Liver (tissue), 9 donors: ENCODE data around the gene MYOZ2. TPM values are rescaled to one million over a fixed set of nuclear protein-coding genes. Genes with fewer than 3 reads are reported as not detected.

Experiments used
- DNase-seq: peaks from one replicate; pipeline ENCODE4 v3.0.0-alpha.2; 2017; ENCODE audit warnings: low spot score
- H3K27ac ChIP-seq, 2 donors: one replicate each; pipeline ENCODE4 v1.7.0; 2013; ENCODE audit warnings: inconsistent platforms in 2 of 2, low read length in 2 of 2, control low read depth in 1 of 2, low read depth in 1 of 2, mild to moderate bottlenecking in 1 of 2
- H3K27me3 ChIP-seq, 4 donors: one replicate each; pipeline versions ENCODE4 v1.6.1 to v1.7.0; 2013; ENCODE audit warnings: low read length in 3 of 4, inconsistent platforms in 1 of 4, mild to moderate bottlenecking in 1 of 4, moderate library complexity in 1 of 4; ENCODE audit not compliant: control insufficient read depth in 4 of 4, insufficient read depth in 4 of 4
- H3K36me3 ChIP-seq, 4 donors: one replicate each; pipeline versions ENCODE4 v1.6.1 to v1.7.0; 2013; ENCODE audit warnings: low read length in 3 of 4, mild to moderate bottlenecking in 3 of 4, low read depth in 1 of 4, moderate library complexity in 1 of 4; ENCODE audit not compliant: control insufficient read depth in 4 of 4, insufficient read depth in 3 of 4
- H3K4me1 ChIP-seq, 4 donors: one replicate each; pipeline versions ENCODE4 v1.6.1 to v1.7.0; 2013; ENCODE audit warnings: low read length in 3 of 4, mild to moderate bottlenecking in 3 of 4, moderate library complexity in 1 of 4; ENCODE audit not compliant: control insufficient read depth in 4 of 4, insufficient read depth in 4 of 4
- H3K4me3 ChIP-seq, 3 donors: one replicate each; pipeline versions ENCODE4 v1.6.1 to v1.7.0; 2013; ENCODE audit warnings: low read length in 3 of 3, control low read depth in 1 of 3, low read depth in 1 of 3, mild to moderate bottlenecking in 1 of 3
- H3K9ac ChIP-seq, 2 donors: one replicate each; pipeline ENCODE4 v1.7.0; 2013; ENCODE audit warnings: low read length in 2 of 2, mild to moderate bottlenecking in 2 of 2, moderate library complexity in 2 of 2, control low read depth in 1 of 2, low read depth in 1 of 2
- H3K9me3 ChIP-seq, 4 donors: one replicate each; pipeline versions ENCODE4 v1.6.1 to v1.7.0; 2013; ENCODE audit warnings: low read length in 3 of 4; ENCODE audit not compliant: control insufficient read depth in 4 of 4
- ATF3 ChIP-seq: IDR thresholded peaks from 2 replicates; pipeline ENCODE4 v1.6.1; 2016; ENCODE audit warnings: antibody characterized with exemption
- CTCF ChIP-seq: fragments of 150-350 bp; IDR thresholded peaks from 2 replicates; pipeline ENCODE4 v1.5.1; 2017; ENCODE audit warnings: improper control_type of control experiment, low read depth, low read length; ENCODE audit not compliant: missing input control
- EGR1 ChIP-seq, 2 donors: IDR thresholded peaks; 2 replicates each; pipeline ENCODE4 v1.6.1; 2016 to 2018; ENCODE audit warnings: antibody characterized with exemption in 2 of 2, low read depth in 2 of 2
- FOXA1 ChIP-seq: IDR thresholded peaks from 2 replicates; pipeline ENCODE4 v1.6.1; 2016; ENCODE audit warnings: antibody characterized with exemption
- FOXA2 ChIP-seq: IDR thresholded peaks from 2 replicates; pipeline ENCODE4 v1.6.1; 2016; ENCODE audit warnings: antibody characterized with exemption
- GABPA ChIP-seq, 2 donors: IDR thresholded peaks in 1 of 2; conservative IDR thresholded peaks in 1 of 2; 2 replicates each; pipeline ENCODE4 v1.6.1; 2016; ENCODE audit warnings: antibody characterized with exemption in 2 of 2, mild to moderate bottlenecking in 1 of 2, moderate library complexity in 1 of 2
- HNF4A ChIP-seq, 2 donors: conservative IDR thresholded peaks; 2 replicates each; pipeline ENCODE4 v1.6.1; 2016; ENCODE audit warnings: antibody characterized with exemption in 2 of 2, mild to moderate bottlenecking in 2 of 2
- HNF4G ChIP-seq: IDR thresholded peaks from 2 replicates; pipeline ENCODE4 v1.6.1; 2016; ENCODE audit warnings: antibody characterized with exemption
- JUND ChIP-seq, 2 donors: IDR thresholded peaks; 2 replicates each; pipeline ENCODE4 v1.6.1; 2016; ENCODE audit warnings: antibody characterized with exemption in 2 of 2
- MAX ChIP-seq: IDR thresholded peaks from 2 replicates; pipeline ENCODE4 v1.6.1; 2016; ENCODE audit warnings: antibody characterized with exemption
- NR2F2 ChIP-seq: IDR thresholded peaks from 2 replicates; pipeline ENCODE4 v1.6.1; 2016; ENCODE audit warnings: antibody characterized with exemption
- RAD21 ChIP-seq, 2 donors: IDR thresholded peaks; 2 replicates each; pipeline ENCODE4 v1.6.1; 2016; ENCODE audit warnings: antibody characterized with exemption in 2 of 2, mild to moderate bottlenecking in 2 of 2
- REST ChIP-seq: IDR thresholded peaks from 2 replicates; pipeline ENCODE4 v1.6.1; 2016; ENCODE audit warnings: antibody characterized with exemption, mild to moderate bottlenecking
- RXRA ChIP-seq, 2 donors: IDR thresholded peaks; 2 replicates each; pipeline ENCODE4 v1.6.1; 2017 to 2018; ENCODE audit warnings: antibody characterized with exemption in 2 of 2, mild to moderate bottlenecking in 1 of 2
- TAF1 ChIP-seq: conservative IDR thresholded peaks from 2 replicates; pipeline ENCODE4 v1.6.1; 2016; ENCODE audit warnings: antibody characterized with exemption, mild to moderate bottlenecking
- YY1 ChIP-seq: IDR thresholded peaks from 2 replicates; pipeline ENCODE4 v1.6.1; 2016; ENCODE audit warnings: antibody characterized with exemption, mild to moderate bottlenecking
- ZBTB33 ChIP-seq: IDR thresholded peaks from 2 replicates; pipeline ENCODE4 v1.6.1; 2016; ENCODE audit warnings: antibody characterized with exemption
- WGBS: extraction: QIAGEN DNeasy Blood & Tissue Kit; methylation state at CpG from one replicate; pipeline ENCODE4 v1.1.7; 2013; 5-methylcytosine and 5-hydroxymethylcytosine counted together
- polyA plus RNA-seq, 2 donors: library from polyadenylated mRNA; stranded (reverse) in 1 of 2; unstranded in 1 of 2; fragments of 200-250 nt in 1 of 2; fragments of >200 nt in 1 of 2; fragmentation: Nextera tagmentation in 1 of 2; extraction: Ambion mirVana in 1 of 2; gene quantifications; one replicate each; pipeline versions ENCODE4 v1.2.1 to v1.2.3, GENCODE V29; 2013 to 2015
- total RNA-seq, 2 donors: library from RNA; depleted of rRNA; stranded (reverse); fragments of >200 nt; gene quantifications; one replicate each; pipeline ENCODE4 v1.2.3, GENCODE V29; 2014
- donor health status: healthy.
- donor health status: healthy.
- donor health status: healthy.
- donor health status: healthy.
- donor health status: healthy.

MYOZ2 gene
- total and polyA plus RNA-seq, 4 donors, result 0.03 to 0.08 TPM; not detected in 2

GRCh38 chr4:119104644-119105273 lies 30.9 kb upstream of the MYOZ2 start:
- no peak overlapping the region for H3K9ac ChIP-seq
- WGBS, result 76% methylated on average over 4 of the region's 4 CpGs
- H3K4me1 ChIP-seq, result no peaks in the 10 kb centered on the region
- no peak overlapping the region for H3K27ac ChIP-seq
- DNase-seq, result no peak
- TF ChIP-seq FOXA2, result no peak
- no peak for TF ChIP-seq NR2F2
- no peak for TF ChIP-seq HNF4A (conservative IDR thresholded peaks at IDR 0.05)
- no peak for TF ChIP-seq TAF1
- no peak for TF ChIP-seq ZBTB33
- TF ChIP-seq HNF4G, result no peak
- TF ChIP-seq YY1, result no peak
- no peak for TF ChIP-seq RXRA (IDR thresholded peaks at IDR 0.05)
- no peak for TF ChIP-seq JUND (IDR thresholded peaks at IDR 0.05)
- no peak for TF ChIP-seq RAD21 (IDR thresholded peaks at IDR 0.05)
- TF ChIP-seq ATF3, result no peak
- TF ChIP-seq EGR1 (IDR thresholded peaks at IDR 0.05; ENCODE audit: low read depth in 2 of 2), result no peak
- TF ChIP-seq GABPA (IDR thresholded peaks at IDR 0.05 in 1 of 2, conservative IDR thresholded peaks at IDR 0.05 in 1 of 2), result no peak
- TF ChIP-seq REST, result no peak
- no peak for TF ChIP-seq MAX
- TF ChIP-seq CTCF, result no peak
- TF ChIP-seq FOXA1, result no peak
- no peaks in the 10 kb centered on the region for H3K9me3 ChIP-seq
- no peaks in the 10 kb centered on the region for H3K27me3 ChIP-seq
- no peaks in the 10 kb centered on the region for H3K36me3 ChIP-seq
- H3K4me3 ChIP-seq, result no peak overlapping the region
